ENCODE results near the gene KREMEN1. TPM values are rescaled to one million over a fixed set of nuclear protein-coding genes. Genes with fewer than 3 reads are reported as not detected.

The KREMEN1 gene
- total and polyA plus RNA-seq, 4 donors, result 8.8 to 27.5 (median 20.1) TPM

DNA sequence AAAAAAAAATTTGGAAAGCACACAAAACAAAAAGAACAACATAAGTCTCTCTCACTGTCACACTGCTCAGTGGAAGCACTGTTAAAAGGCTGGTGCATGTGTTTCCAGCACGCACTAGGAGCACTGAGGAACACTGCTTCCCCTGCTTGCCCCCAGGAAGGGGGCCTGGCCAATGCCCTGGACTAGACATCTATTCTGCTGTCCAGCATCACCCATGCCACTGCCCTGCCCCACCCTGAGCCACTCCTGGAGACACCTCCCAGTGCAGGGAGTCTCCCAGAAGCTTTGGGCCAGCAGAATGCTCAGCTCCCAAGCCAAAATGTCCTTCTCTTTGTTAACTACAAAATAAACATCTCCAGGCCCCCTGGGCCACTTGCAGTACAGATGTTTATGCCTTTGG, 83.1 kb downstream of the KREMEN1 start:
- Histone ChIP-seq H3K4me3 (no peak overlapping the region), H3K4me1 (ENCODE audit: control insufficient read depth in 5 of 5, insufficient read depth in 5 of 5, low read length in 5 of 5) (peaks cover 0 to 21% (median 9%) of the 10 kb centered on the region in 5 donors), H3K27ac (ENCODE audit: low read depth in 1 of 2, low read length in 1 of 2) (no peak overlapping the region), H3K9me3 (ENCODE audit: control insufficient read depth in 4 of 4, insufficient read depth in 3 of 4, low read length in 3 of 4) (no peaks in the 10 kb centered on the region), H3K27me3 (ENCODE audit: control insufficient read depth in 3 of 3, insufficient read depth in 3 of 3, low read length in 2 of 3) (no peaks in the 10 kb centered on the region), H3K9ac (ENCODE audit: insufficient read depth in 1 of 2, low read length in 2 of 2) (no peak overlapping the region), H3K36me3 (ENCODE audit: control insufficient read depth in 4 of 4, insufficient read depth in 4 of 4, low read length in 4 of 4) (no peaks in the 10 kb centered on the region)
- no peak for ATAC-seq (ENCODE audit: insufficient read depth, low FRiP score)
- 98 to 100% methylated on average over 1 of the region's 1 CpG for WGBS, 2 donors
- TF ChIP-seq, protein P1, sequence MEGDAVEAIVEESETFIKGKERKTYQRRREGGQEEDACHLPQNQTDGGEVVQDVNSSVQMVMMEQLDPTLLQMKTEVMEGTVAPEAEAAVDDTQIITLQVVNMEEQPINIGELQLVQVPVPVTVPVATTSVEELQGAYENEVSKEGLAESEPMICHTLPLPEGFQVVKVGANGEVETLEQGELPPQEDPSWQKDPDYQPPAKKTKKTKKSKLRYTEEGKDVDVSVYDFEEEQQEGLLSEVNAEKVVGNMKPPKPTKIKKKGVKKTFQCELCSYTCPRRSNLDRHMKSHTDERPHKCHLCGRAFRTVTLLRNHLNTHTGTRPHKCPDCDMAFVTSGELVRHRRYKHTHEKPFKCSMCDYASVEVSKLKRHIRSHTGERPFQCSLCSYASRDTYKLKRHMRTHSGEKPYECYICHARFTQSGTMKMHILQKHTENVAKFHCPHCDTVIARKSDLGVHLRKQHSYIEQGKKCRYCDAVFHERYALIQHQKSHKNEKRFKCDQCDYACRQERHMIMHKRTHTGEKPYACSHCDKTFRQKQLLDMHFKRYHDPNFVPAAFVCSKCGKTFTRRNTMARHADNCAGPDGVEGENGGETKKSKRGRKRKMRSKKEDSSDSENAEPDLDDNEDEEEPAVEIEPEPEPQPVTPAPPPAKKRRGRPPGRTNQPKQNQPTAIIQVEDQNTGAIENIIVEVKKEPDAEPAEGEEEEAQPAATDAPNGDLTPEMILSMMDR (IDR thresholded peaks at IDR 0.05; ENCODE audit: control extremely low read depth, extremely low read depth), result no peak
- no peak for DNase-seq

DNA sequence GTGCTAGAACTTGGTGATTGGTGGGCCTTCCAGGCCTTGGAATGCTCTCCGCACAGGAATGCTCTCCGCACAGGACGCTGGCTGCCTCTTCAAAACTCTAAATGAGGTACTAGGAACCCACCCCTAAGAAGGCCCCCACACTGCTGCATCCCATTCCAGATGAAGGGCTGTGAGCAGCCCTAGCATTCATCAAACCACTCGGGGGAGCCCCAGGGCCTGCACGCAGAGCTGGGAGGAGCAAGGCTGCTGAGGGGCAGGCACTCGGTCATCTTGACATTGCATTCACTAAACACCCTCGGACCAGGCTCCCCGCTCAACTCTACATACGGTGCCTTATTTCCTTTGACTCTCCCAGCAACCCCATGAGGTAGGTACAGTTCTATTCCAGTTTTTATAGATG, 83.7 kb downstream of the KREMEN1 start:
- no peaks in the 10 kb centered on the region for H3K9me3 ChIP-seq (ENCODE audit: control insufficient read depth in 4 of 4, insufficient read depth in 3 of 4, low read length in 3 of 4)
- 52 to 65% methylated on average over 9 of the region's 9 CpGs for WGBS, 2 donors
- TF ChIP-seq, protein P1 (IDR thresholded peaks at IDR 0.05; ENCODE audit: control extremely low read depth, extremely low read depth), result no peak
- no peaks in the 10 kb centered on the region for H3K27me3 ChIP-seq (ENCODE audit: control insufficient read depth in 3 of 3, insufficient read depth in 3 of 3, low read length in 2 of 3)
- no peaks in the 10 kb centered on the region for H3K36me3 ChIP-seq (ENCODE audit: control insufficient read depth in 4 of 4, insufficient read depth in 4 of 4, low read length in 4 of 4)
- ATAC-seq (ENCODE audit: insufficient read depth, low FRiP score) (no peak), DNase-seq (peak; percentile 31 to 54 (median 42))
- no peak overlapping the region for H3K27ac ChIP-seq (ENCODE audit: low read depth in 1 of 2, low read length in 1 of 2)
- H3K4me1 ChIP-seq (ENCODE audit: control insufficient read depth in 5 of 5, insufficient read depth in 5 of 5, low read length in 5 of 5), result peaks cover 0 to 21% (median 9%) of the 10 kb centered on the region in 5 donors
- no peak overlapping the region for H3K9ac ChIP-seq (ENCODE audit: insufficient read depth in 1 of 2, low read length in 2 of 2)
- no peak overlapping the region for H3K4me3 ChIP-seq

DNA sequence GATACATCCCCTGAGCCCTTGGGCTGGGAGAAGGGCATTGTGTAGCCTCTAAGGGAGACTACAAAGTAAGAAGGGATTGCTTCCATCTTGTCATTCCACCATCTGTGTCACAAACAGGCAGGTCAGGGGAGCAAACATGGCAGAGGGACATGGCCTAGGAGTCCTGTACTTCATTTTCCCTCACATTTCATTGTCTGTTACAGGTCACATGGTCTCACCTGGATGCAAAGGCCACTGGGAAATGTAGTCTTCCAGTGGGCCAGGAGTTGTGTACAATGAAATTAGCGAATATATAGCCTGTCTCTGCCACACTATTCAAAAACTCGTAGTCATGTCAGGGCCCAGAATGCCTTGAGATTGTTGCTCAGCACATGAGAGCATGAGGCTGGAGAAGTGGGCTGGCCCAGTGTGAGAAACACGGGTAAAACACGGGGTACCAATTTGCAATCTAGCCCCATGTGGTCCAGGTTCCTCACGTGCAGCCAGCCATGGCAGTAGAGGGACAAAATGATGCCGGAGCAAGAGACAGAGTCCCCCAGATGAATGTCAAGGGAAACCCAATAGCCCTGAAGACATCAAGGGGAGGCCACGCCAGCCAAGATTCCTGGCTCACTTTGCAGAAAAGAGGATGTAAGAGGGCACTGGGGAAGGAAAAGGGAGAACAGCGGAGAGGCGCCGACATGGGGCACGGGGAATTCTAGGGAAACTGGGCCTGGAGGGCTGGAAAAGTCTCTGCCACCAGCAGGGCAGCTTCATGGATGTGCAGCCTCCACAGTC, 85.1 kb downstream of the KREMEN1 start:
- peaks cover 0 to 9% (median under 1%) of the 10 kb centered on the region in 5 donors for H3K4me1 ChIP-seq (ENCODE audit: control insufficient read depth in 5 of 5, insufficient read depth in 5 of 5, low read length in 5 of 5)
- TF ChIP-seq, protein P1 (IDR thresholded peaks at IDR 0.05; ENCODE audit: control extremely low read depth, extremely low read depth), result no peak
- H3K4me3 ChIP-seq, result no peak overlapping the region
- 93 to 96% methylated on average over 11 of the region's 11 CpGs for WGBS, 2 donors
- H3K36me3 ChIP-seq (ENCODE audit: control insufficient read depth in 4 of 4, insufficient read depth in 4 of 4, low read length in 4 of 4), result no peaks in the 10 kb centered on the region
- H3K27ac ChIP-seq (ENCODE audit: low read depth in 1 of 2, low read length in 1 of 2), result no peak overlapping the region
- no peaks in the 10 kb centered on the region for H3K9me3 ChIP-seq (ENCODE audit: control insufficient read depth in 4 of 4, insufficient read depth in 3 of 4, low read length in 3 of 4)
- DNase-seq, result no peak
- no peaks in the 10 kb centered on the region for H3K27me3 ChIP-seq (ENCODE audit: control insufficient read depth in 3 of 3, insufficient read depth in 3 of 3, low read length in 2 of 3)
- no peak overlapping the region for H3K9ac ChIP-seq (ENCODE audit: insufficient read depth in 1 of 2, low read length in 2 of 2)
- no peak for ATAC-seq (ENCODE audit: insufficient read depth, low FRiP score)

Measured in lung (tissue), 12 donors.